Kidney (tissue), 14 donors: ENCODE results near the gene GLT1D1. TPM values are rescaled to one million over a fixed set of nuclear protein-coding genes. Genes with fewer than 3 reads are reported as not detected.
"Not testable (repeated sequence)": the region's sequence is repeated elsewhere in the genome, so short reads cannot be mapped to it uniquely, and the experiment has no call there.

Source experiments
- DNase-seq, 5 donors: peaks; one replicate each; pipeline ENCODE4 v3.0.0-alpha.2; 2013 to 2020
- FAIRE-seq: peaks from 2 replicates; lab custom pipeline; 2012; peaks lifted over from hg19 to GRCh38; lab: Jason Lieb, UNC
- H3K27ac ChIP-seq, 2 donors: one replicate each; pipeline ENCODE4 v1.7.0; 2013; ENCODE audit warnings: low read depth in 2 of 2, low read length in 2 of 2, inconsistent platforms in 1 of 2
- H3K27me3 ChIP-seq: one replicate; pipeline ENCODE4 v1.7.1; 2013; ENCODE audit warnings: low read length, inconsistent platforms; ENCODE audit not compliant: control insufficient read depth, insufficient read depth
- H3K36me3 ChIP-seq, 3 donors: one replicate each; pipeline versions ENCODE4 v1.7.0 to v1.7.1; 2013; ENCODE audit warnings: low read length in 3 of 3, control low read depth in 1 of 3, inconsistent platforms in 1 of 3; ENCODE audit not compliant: insufficient read depth in 3 of 3, control insufficient read depth in 2 of 3
- H3K4me1 ChIP-seq, 3 donors: one replicate each; pipeline versions ENCODE4 v1.7.0 to v1.7.1; 2013; ENCODE audit warnings: low read length in 3 of 3, inconsistent platforms in 1 of 3, low read depth in 1 of 3; ENCODE audit not compliant: control insufficient read depth in 2 of 3, insufficient read depth in 2 of 3
- H3K4me3 ChIP-seq, 3 donors: one replicate each; pipeline versions ENCODE4 v1.7.0 to v1.8.1; 2013; ENCODE audit warnings: low read length in 3 of 3, control low read depth in 1 of 3, inconsistent platforms in 1 of 3
- H3K9ac ChIP-seq, 3 donors: one replicate each; pipeline versions ENCODE4 v1.7.0 to v1.7.1; 2013; ENCODE audit warnings: low read length in 3 of 3, control low read depth in 1 of 3, inconsistent platforms in 1 of 3
- H3K9me3 ChIP-seq, 3 donors: one replicate each; pipeline versions ENCODE4 v1.7.0 to v1.7.1; 2013; ENCODE audit warnings: low read length in 3 of 3, control low read depth in 1 of 3, inconsistent platforms in 1 of 3; ENCODE audit not compliant: control insufficient read depth in 2 of 3, insufficient read depth in 1 of 3
- CTCF ChIP-seq: IDR thresholded peaks from 3 replicates; pipeline ENCODE4 v1.5.1; 2012; ENCODE audit warnings: mild to moderate bottlenecking, moderate library complexity, borderline replicate concordance; ENCODE audit not compliant: insufficient read depth; ENCODE audit errors: extremely low read depth
- intact Hi-C: fragments of 100-400 bp; cut with DNase I; formaldehyde crosslinking; loops from one replicate; pipeline ENCODE4 v1.11.1; 2022
- polyA plus RNA-seq: library from polyadenylated mRNA; stranded (reverse); fragments of 350-450 nt; fragmentation: Illumina TruSeq; extraction: RNeasy Lipid Tissue Mini Kit (QIAGEN cat#74804); gene quantifications from one replicate; pipeline ENCODE4 v1.2.3, GENCODE V29; 2014; ENCODE audit warnings: low read depth, low replicate concordance; ENCODE audit not compliant: insufficient read depth
- total RNA-seq: library from RNA; stranded (reverse); fragmentation: NEBNext Ultra II Directional; extraction: Animal tissue kit (Norgen Biotek cat#: 25700); gene quantifications from one replicate; pipeline ENCODE4 v1.2.1, GENCODE V29; 2021
- donor health status: control.
- donor health status: control.
- donor health status: control.
- donor health status: control.
- donor health status: control.
- donor health status: DM: yes; HTN: yes; CAD: no.
- donor health status: Normal renal cell carcinoma (clear cell type).

GLT1D1 gene
- total and polyA plus RNA-seq, 2 donors from 2014 or later, result 0.41 to 0.45 TPM

- DNase-seq (no peak), FAIRE-seq (no peak)
- Histone ChIP-seq H3K4me1 (no peaks in the 10 kb centered on the region), H3K36me3 (no peaks in the 10 kb centered on the region), H3K9me3 (no peaks in the 10 kb centered on the region), H3K4me3 (no peak overlapping the region), H3K27me3 (no peaks in the 10 kb centered on the region), H3K27ac (no peak overlapping the region), H3K9ac (no peak overlapping the region)
- intact Hi-C loops, result no loop called here
- TF ChIP-seq CTCF, result no peak
These were observed 19.9 kb upstream of the GLT1D1 start for GRCh38 chr12:128833418-128833817.

GRCh38 chr12:128839885-128840284, 13.4 kb upstream of the GLT1D1 start:
- H3K36me3 ChIP-seq, DNase-seq, H3K27me3 ChIP-seq, H3K27ac ChIP-seq, H3K9ac ChIP-seq, FAIRE-seq, H3K9me3 ChIP-seq, H3K4me1 ChIP-seq, H3K4me3 ChIP-seq, intact Hi-C loops: not testable (repeated sequence)

GRCh38 chr12:128840862-128841468, 12.3 kb upstream of the GLT1D1 start:
- TF ChIP-seq CTCF, result no peak
- DNase-seq (peak in 2 of 5 donors; percentile 59 to 60), FAIRE-seq (no peak)
- no peaks in the 10 kb centered on the region for H3K4me1 ChIP-seq
- H3K27ac ChIP-seq, result no peak overlapping the region
- no peak overlapping the region for H3K4me3 ChIP-seq
- no peaks in the 10 kb centered on the region for H3K9me3 ChIP-seq
- H3K27me3 ChIP-seq, result no peaks in the 10 kb centered on the region
- intact Hi-C loops, result no loop called here
- H3K9ac ChIP-seq, result no peak overlapping the region
- H3K36me3 ChIP-seq, result no peaks in the 10 kb centered on the region

GRCh38 chr12:128842579-128842978, 10.7 kb upstream of the GLT1D1 start:
- no peak for TF ChIP-seq CTCF
- intact Hi-C loops, result no loop called here
- FAIRE-seq (no peak), DNase-seq (no peak)
- H3K36me3 ChIP-seq, result no peaks in the 10 kb centered on the region
- H3K9ac ChIP-seq, result no peak overlapping the region
- H3K27ac ChIP-seq, result no peak overlapping the region
- no peaks in the 10 kb centered on the region for H3K9me3 ChIP-seq
- H3K4me1 ChIP-seq, result no peaks in the 10 kb centered on the region
- no peaks in the 10 kb centered on the region for H3K27me3 ChIP-seq
- no peak overlapping the region for H3K4me3 ChIP-seq
